ENCODE measurements around the gene SPTBN4. TPM values are rescaled to one million over a fixed set of nuclear protein-coding genes. Genes with fewer than 3 reads are reported as not detected.

SPTBN4 gene
- total and polyA plus RNA-seq, 10 of the 15 experiments (the other 5 are each of a cell fraction or from before 2014, with no cell fraction given), result 0.04 to 1.1 (median 0.34) TPM; not detected in 1

DNA sequence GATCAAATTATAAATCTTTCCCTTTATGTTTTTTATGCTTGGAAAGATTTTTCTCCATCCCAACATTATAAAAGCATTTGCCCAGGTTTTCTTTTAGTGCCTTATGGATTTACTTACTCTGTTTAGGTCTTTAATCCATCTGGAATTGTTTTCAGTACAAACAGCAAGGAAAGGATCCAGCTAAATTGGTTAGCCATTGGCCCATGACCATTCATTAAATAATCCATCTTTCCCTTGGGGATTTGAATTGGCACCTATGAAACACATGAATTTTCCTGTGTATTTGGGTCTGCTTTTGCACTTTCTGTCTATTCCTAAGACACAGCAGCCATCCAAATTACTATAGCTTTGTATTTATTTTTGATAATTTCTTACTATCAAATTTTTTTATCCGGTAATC lies 81.0 kb downstream of the SPTBN4 start:
- ATAC-seq, result no peak
- POLR2A ChIA-PET, result no interaction called here
- H3K27me3 ChIP-seq (replicated peaks in 1 of 2; ENCODE audit: control insufficient read depth in 2 of 2, insufficient read depth in 2 of 2, low read length in 1 of 2), result no peaks in the 10 kb centered on the region
- no peak for FAIRE-seq
- WGBS (ENCODE audit: insufficient coverage, insufficient replicate concordance, low lambda C conversion rate, missing lambda C conversion rate), result 50% methylated on average over 1 of the region's 1 CpG
- RAD21 ChIA-PET (ENCODE audit: unreplicated experiment), result interaction anchor here (2.0 kb wide), 1 partner anchor 87 kb away, joined by 11 read pairs; no protein-coding TSS in a partner anchor
- H3K36me3 ChIP-seq (ENCODE audit: control insufficient read depth in 2 of 2, insufficient read depth in 2 of 2, low read length in 1 of 2), result no peaks in the 10 kb centered on the region
- no peak overlapping the region for H3K4me3 ChIP-seq
- DNase-seq (ENCODE audit: low read depth, low spot score), result no peak
- SMC1A ChIA-PET (ENCODE audit: uncharacterized antibody, unreplicated experiment), result interaction anchor here (0.5 to 0.7 kb wide), 2 partner anchors 60 to 96 kb away, joined by 3 read pairs; no protein-coding TSS in a partner anchor
- H3K27ac ChIP-seq (ENCODE audit: control insufficient read depth, insufficient read depth), result no peak overlapping the region
- no peak overlapping the region for H3K4me2 ChIP-seq (ENCODE audit: control insufficient read depth, insufficient read depth)
- H3K4me1 ChIP-seq (ENCODE audit: control insufficient read depth, insufficient read depth, low read length), result no peaks in the 10 kb centered on the region
- H3K9me3 ChIP-seq (replicated peaks; ENCODE audit: control insufficient read depth, insufficient read depth, low read length), result no peaks in the 10 kb centered on the region
- in situ Hi-C loops (cut with MboI), result no loop called here
- no peaks in the 10 kb centered on the region for H3K79me2 ChIP-seq (ENCODE audit: control insufficient read depth, insufficient read depth, low read length)
- TF ChIP-seq, protein P1, sequence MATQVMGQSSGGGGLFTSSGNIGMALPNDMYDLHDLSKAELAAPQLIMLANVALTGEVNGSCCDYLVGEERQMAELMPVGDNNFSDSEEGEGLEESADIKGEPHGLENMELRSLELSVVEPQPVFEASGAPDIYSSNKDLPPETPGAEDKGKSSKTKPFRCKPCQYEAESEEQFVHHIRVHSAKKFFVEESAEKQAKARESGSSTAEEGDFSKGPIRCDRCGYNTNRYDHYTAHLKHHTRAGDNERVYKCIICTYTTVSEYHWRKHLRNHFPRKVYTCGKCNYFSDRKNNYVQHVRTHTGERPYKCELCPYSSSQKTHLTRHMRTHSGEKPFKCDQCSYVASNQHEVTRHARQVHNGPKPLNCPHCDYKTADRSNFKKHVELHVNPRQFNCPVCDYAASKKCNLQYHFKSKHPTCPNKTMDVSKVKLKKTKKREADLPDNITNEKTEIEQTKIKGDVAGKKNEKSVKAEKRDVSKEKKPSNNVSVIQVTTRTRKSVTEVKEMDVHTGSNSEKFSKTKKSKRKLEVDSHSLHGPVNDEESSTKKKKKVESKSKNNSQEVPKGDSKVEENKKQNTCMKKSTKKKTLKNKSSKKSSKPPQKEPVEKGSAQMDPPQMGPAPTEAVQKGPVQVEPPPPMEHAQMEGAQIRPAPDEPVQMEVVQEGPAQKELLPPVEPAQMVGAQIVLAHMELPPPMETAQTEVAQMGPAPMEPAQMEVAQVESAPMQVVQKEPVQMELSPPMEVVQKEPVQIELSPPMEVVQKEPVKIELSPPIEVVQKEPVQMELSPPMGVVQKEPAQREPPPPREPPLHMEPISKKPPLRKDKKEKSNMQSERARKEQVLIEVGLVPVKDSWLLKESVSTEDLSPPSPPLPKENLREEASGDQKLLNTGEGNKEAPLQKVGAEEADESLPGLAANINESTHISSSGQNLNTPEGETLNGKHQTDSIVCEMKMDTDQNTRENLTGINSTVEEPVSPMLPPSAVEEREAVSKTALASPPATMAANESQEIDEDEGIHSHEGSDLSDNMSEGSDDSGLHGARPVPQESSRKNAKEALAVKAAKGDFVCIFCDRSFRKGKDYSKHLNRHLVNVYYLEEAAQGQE (IDR thresholded peaks at IDR 0.05; ENCODE audit: low read depth, low read length), result no peak
- CTCF ChIA-PET, result interaction anchor here (0.7 to 3.7 kb wide), 9 partner anchors 15 to 363 kb away, joined by 3 to 28 read pairs (median 3); no protein-coding TSS in a partner anchor
- no TSS peak for BruUV-seq (replicated peaks)
- H4K20me1 ChIP-seq (ENCODE audit: control insufficient read depth, insufficient read depth), result no peaks in the 10 kb centered on the region
- intact Hi-C loops (cut with micrococcal nuclease; ENCODE audit: unreplicated experiment), result no loop called here
- no peak overlapping the region for H2AFZ ChIP-seq (ENCODE audit: control insufficient read depth, low read depth, low read length)
- no peak overlapping the region for H3K9ac ChIP-seq (ENCODE audit: control insufficient read depth, insufficient read depth, low read length)
